ENCODE measurements around the gene AUNIP.

- TF ChIP-seq, protein P1, sequence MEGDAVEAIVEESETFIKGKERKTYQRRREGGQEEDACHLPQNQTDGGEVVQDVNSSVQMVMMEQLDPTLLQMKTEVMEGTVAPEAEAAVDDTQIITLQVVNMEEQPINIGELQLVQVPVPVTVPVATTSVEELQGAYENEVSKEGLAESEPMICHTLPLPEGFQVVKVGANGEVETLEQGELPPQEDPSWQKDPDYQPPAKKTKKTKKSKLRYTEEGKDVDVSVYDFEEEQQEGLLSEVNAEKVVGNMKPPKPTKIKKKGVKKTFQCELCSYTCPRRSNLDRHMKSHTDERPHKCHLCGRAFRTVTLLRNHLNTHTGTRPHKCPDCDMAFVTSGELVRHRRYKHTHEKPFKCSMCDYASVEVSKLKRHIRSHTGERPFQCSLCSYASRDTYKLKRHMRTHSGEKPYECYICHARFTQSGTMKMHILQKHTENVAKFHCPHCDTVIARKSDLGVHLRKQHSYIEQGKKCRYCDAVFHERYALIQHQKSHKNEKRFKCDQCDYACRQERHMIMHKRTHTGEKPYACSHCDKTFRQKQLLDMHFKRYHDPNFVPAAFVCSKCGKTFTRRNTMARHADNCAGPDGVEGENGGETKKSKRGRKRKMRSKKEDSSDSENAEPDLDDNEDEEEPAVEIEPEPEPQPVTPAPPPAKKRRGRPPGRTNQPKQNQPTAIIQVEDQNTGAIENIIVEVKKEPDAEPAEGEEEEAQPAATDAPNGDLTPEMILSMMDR (IDR thresholded peaks at IDR 0.05) = no peak
- no peak for TF ChIP-seq POLR2A (IDR thresholded peaks at IDR 0.05)
These were observed 44.6 kb downstream of the AUNIP start for GRCh38 chr1:25814549-25815087.
